ENCODE results near the gene H6PD.
A peak's percentile ranks its signal among the peaks of the same experiment; 100 is the strongest.

H6PD gene

GRCh38 chr1:9319789-9320519 lies 85.4 kb downstream of the H6PD start:
- peak overlapping the region; percentile 19 to 57 (median 45); a peak in 17 of 22 replicates for H3K4me2 ChIP-seq
- H3K27ac ChIP-seq, result no peak overlapping the region
- no peaks in the 10 kb centered on the region for H3K9me3 ChIP-seq (replicated peaks in 1 of 11)
- peaks cover 47 to 73% (median 59%) of the 10 kb centered on the region in 10 experiments for H3K4me1 ChIP-seq
- TF ChIP-seq Cebpa-rat (IDR thresholded peaks at IDR 0.05), result no peak
- no peak overlapping the region for H3K4me3 ChIP-seq
- H3K27me3 ChIP-seq, result no peaks in the 10 kb centered on the region
- H3K9ac ChIP-seq, result no peak overlapping the region
- H3K36me3 ChIP-seq, result peaks cover 0 to 14% (median 0%) of the 10 kb centered on the region in 11 experiments; a peak in 3 of 22 replicates
- peaks cover 11 to 100% (median 94%) of the 10 kb centered on the region in 11 experiments; a peak in 20 of 22 replicates for H4K20me1 ChIP-seq
